Upper lobe of left lung (tissue), 4 donors: ENCODE measurements around the gene HBA1.

Source experiments
- CTCF ChIP-seq, 6 experiments: fragments of 450-650 bp in 4 of 6; fragments of 200-600 bp in 2 of 6; sonication (generic) in 2 of 6; IDR thresholded peaks; one replicate each; pipeline ENCODE4 v1.5.1; 2016 to 2019; ENCODE audit warnings: antibody characterized with exemption in 6 of 6
- EP300 ChIP-seq, 4 donors: sonication (generic); formaldehyde crosslinking; IDR thresholded peaks; one replicate each; pipeline ENCODE4 v1.5.1; 2017; ENCODE audit warnings: antibody characterized with exemption in 4 of 4, control low read depth in 2 of 4
- POLR2A ChIP-seq, 4 donors: fragments of 450-650 bp; IDR thresholded peaks; one replicate each; pipeline ENCODE4 v1.5.1; 2016 to 2017; ENCODE audit warnings: antibody characterized with exemption in 4 of 4, mild to moderate bottlenecking in 2 of 4
- POLR2AphosphoS5 ChIP-seq, 2 donors: sonication (generic); formaldehyde crosslinking; IDR thresholded peaks; one replicate each; pipeline ENCODE4 v1.5.1; 2017; ENCODE audit warnings: antibody characterized with exemption in 2 of 2

GRCh38 chr16:177981-178667 is 1.6 kb downstream of the HBA1 start:
- TF ChIP-seq CTCF (IDR thresholded peaks at IDR 0.05): no peak
- TF ChIP-seq POLR2A (IDR thresholded peaks at IDR 0.05): no peak
- TF ChIP-seq POLR2AphosphoS5 (IDR thresholded peaks at IDR 0.05): no peak
- TF ChIP-seq EP300 (IDR thresholded peaks at IDR 0.05): no peak
